ENCODE data around the gene UBE4A. TPM values are rescaled to one million over a fixed set of nuclear protein-coding genes. Genes with fewer than 3 reads are reported as not detected.

Gene UBE4A
- total RNA-seq, 1 experiment from 2014 or later, result 106 TPM

DNA sequence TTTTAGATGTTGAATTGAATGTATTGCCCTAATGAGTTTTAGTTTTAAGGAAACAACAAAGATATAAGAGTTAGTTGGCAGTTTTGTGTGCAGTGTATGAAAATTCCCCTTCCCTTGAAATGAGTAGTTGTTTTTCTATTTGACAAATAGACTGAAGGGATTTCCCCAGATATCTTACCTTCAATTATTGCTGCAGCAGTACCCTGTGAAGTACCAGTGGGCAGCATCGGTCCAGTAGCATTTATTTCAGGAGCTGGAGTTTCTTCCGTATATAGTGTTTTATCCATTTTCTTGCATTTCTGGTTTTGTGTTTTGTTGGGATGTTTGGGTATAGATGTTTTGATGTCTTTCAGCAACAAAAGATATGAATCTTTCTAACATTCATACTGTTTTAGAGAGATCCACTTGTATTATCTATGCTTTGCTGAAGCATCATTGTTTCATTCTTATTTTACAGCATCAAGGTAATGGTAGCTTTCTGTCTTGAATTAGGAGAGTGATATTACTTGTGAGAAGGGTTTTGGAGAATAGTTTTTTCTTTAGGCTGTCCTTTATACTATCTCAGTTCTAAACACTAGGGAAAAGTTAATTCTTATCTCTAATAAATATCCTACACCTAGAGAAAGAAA lies 84.3 kb downstream of the UBE4A start:
- Histone ChIP-seq H3K9me3 (no peaks in the 10 kb centered on the region), H3K4me3 (ENCODE audit: low read depth, low read length) (no peak overlapping the region), H3K27me3 (replicated peaks; ENCODE audit: control insufficient read depth, insufficient read depth, low read length) (no peaks in the 10 kb centered on the region), H3K4me1 (peaks cover 8% of the 10 kb centered on the region), H3K36me3 (ENCODE audit: control insufficient read depth, insufficient read depth, low read length) (no peaks in the 10 kb centered on the region)
- POLR2A ChIA-PET, result no interaction called here
- no peaks in the 10 kb centered on the region for H3K9me3 Mint-ChIP-seq (ENCODE audit: unreplicated experiment)
- intact Hi-C loops (cut with micrococcal nuclease; ENCODE audit: unreplicated experiment), result no loop called here
- peaks cover 32% of the 10 kb centered on the region for H3K36me3 Mint-ChIP-seq (ENCODE audit: insufficient read depth, unreplicated experiment)
- no peak overlapping the region for H3K4me3 Mint-ChIP-seq (ENCODE audit: unreplicated experiment)
- CTCF ChIA-PET, result no interaction called here
- no peak for DNase-seq
- BruUV-seq (replicated peaks), result no TSS peak
- no peaks in the 10 kb centered on the region for H3K27me3 Mint-ChIP-seq (ENCODE audit: insufficient read depth, unreplicated experiment)
- H3K4me1 Mint-ChIP-seq (ENCODE audit: low read depth, unreplicated experiment), result peaks cover 29% of the 10 kb centered on the region
- TF ChIP-seq CTCF (IDR thresholded peaks at IDR 0.05; ENCODE audit: insufficient read depth in 1 of 2, low read depth in 1 of 2, low read length in 1 of 2, severe bottlenecking in 1 of 2, unreplicated experiment in 1 of 2), result no peak
- no peak overlapping the region for H3K27ac Mint-ChIP-seq (ENCODE audit: unreplicated experiment)

DNA sequence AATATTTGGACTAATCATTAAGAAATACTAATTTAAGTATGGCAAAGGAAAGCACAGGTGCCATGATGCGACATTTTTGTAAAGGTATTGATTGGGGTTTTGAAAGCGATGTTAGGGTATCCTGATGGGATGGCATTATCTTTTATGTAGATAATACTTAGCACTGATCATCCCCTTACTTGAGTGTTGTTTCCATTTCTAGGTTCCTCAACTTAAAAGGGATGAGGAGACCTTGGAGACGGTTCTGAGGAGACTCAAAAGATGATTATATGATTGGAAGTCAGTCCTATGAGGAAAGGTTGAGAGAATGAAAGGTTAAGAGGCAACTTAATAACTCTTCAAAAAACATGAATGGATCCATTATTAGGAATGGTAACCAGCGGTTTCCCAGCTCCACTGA lies 88.0 kb downstream of the UBE4A start:
- no peaks in the 10 kb centered on the region for H3K27me3 Mint-ChIP-seq (ENCODE audit: insufficient read depth, unreplicated experiment)
- no peak for DNase-seq
- BruUV-seq (replicated peaks), result no TSS peak
- no peak overlapping the region for H3K4me3 Mint-ChIP-seq (ENCODE audit: unreplicated experiment)
- no peaks in the 10 kb centered on the region for H3K27me3 ChIP-seq (replicated peaks; ENCODE audit: control insufficient read depth, insufficient read depth, low read length)
- H3K36me3 Mint-ChIP-seq (ENCODE audit: insufficient read depth, unreplicated experiment), result peaks cover 31% of the 10 kb centered on the region
- no peak for TF ChIP-seq CTCF (IDR thresholded peaks at IDR 0.05; ENCODE audit: insufficient read depth in 1 of 2, low read depth in 1 of 2, low read length in 1 of 2, severe bottlenecking in 1 of 2, unreplicated experiment in 1 of 2)
- intact Hi-C loops (cut with micrococcal nuclease; ENCODE audit: unreplicated experiment), result no loop called here
- ChIA-PET POLR2A (no interaction called here), CTCF (no interaction called here)
- H3K36me3 ChIP-seq (ENCODE audit: control insufficient read depth, insufficient read depth, low read length), result 0 out of 2 replicates have a peak, but pooled peaks cover 2% of the 10 kb centered on the region
- no peak overlapping the region for H3K4me3 ChIP-seq (ENCODE audit: low read depth, low read length)
- H3K4me1 Mint-ChIP-seq (ENCODE audit: low read depth, unreplicated experiment), result peaks cover 13% of the 10 kb centered on the region
- no peaks in the 10 kb centered on the region for H3K9me3 Mint-ChIP-seq (ENCODE audit: unreplicated experiment)
- H3K4me1 ChIP-seq, result no peaks in the 10 kb centered on the region
- no peak overlapping the region for H3K27ac Mint-ChIP-seq (ENCODE audit: unreplicated experiment)
- H3K9me3 ChIP-seq, result no peaks in the 10 kb centered on the region

GRCh38 chr11:118448294-118448693 lies 88.9 kb downstream of the UBE4A start:
- DNase-seq, result no peak
- Mint-ChIP-seq H3K27me3 (ENCODE audit: insufficient read depth, unreplicated experiment) (no peaks in the 10 kb centered on the region), H3K27ac (ENCODE audit: unreplicated experiment) (no peak overlapping the region), H3K4me3 (ENCODE audit: unreplicated experiment) (no peak overlapping the region), H3K4me1 (ENCODE audit: low read depth, unreplicated experiment) (peaks cover 13% of the 10 kb centered on the region), H3K36me3 (ENCODE audit: insufficient read depth, unreplicated experiment) (peaks cover 40% of the 10 kb centered on the region), H3K9me3 (ENCODE audit: unreplicated experiment) (no peaks in the 10 kb centered on the region)
- BruUV-seq (replicated peaks), result no TSS peak
- Histone ChIP-seq H3K4me3 (ENCODE audit: low read depth, low read length) (no peak overlapping the region), H3K36me3 (ENCODE audit: control insufficient read depth, insufficient read depth, low read length) (peaks cover 4% of the 10 kb centered on the region; the same call in 1 of the 2 replicates), H3K27me3 (replicated peaks; ENCODE audit: control insufficient read depth, insufficient read depth, low read length) (no peaks in the 10 kb centered on the region), H3K4me1 (no peaks in the 10 kb centered on the region), H3K9me3 (no peaks in the 10 kb centered on the region)
- TF ChIP-seq CTCF (IDR thresholded peaks at IDR 0.05; ENCODE audit: insufficient read depth in 1 of 2, low read depth in 1 of 2, low read length in 1 of 2, severe bottlenecking in 1 of 2, unreplicated experiment in 1 of 2), result no peak
- ChIA-PET POLR2A (no interaction called here), CTCF (no interaction called here)
- intact Hi-C loops (cut with micrococcal nuclease; ENCODE audit: unreplicated experiment), result no loop called here

Other genes starting within 250 kb of the UBE4A start
- gene SCN4B, start 206.8 kb upstream of the UBE4A start, total RNA-seq (2022), result 0.70 TPM in 2 replicates
- 0.09 TPM in 1 of 2 replicates, not detected in the other for gene SCN2B, start 183.0 kb upstream of the UBE4A start, total RNA-seq (2022)
- 8.9 and 12.0 TPM in 2 replicates for gene JAML, start 134.6 kb upstream of the UBE4A start, total RNA-seq (2022)
- gene MPZL3, start 107.2 kb upstream of the UBE4A start, total RNA-seq (2022), result 29.6 and 31.8 TPM in 2 replicates
- 69.9 and 80.2 TPM in 2 replicates for gene MPZL2, start 95.3 kb upstream of the UBE4A start, total RNA-seq (2022)
- gene CD3E, start 54.9 kb upstream of the UBE4A start, total RNA-seq (2022), result 0.39 TPM in 1 of 2 replicates, not detected in the other
- gene CD3D, start 16.9 kb upstream of the UBE4A start, total RNA-seq (2022), result not detected in 2 replicates
- gene CD3G, start 15.3 kb upstream of the UBE4A start, total RNA-seq (2022), result 0.16 and 0.32 TPM in 2 replicates
- 537 and 576 TPM in 2 replicates for gene ATP5MG, start 42.0 kb downstream of the UBE4A start, total RNA-seq (2022)
- gene KMT2A, start 76.9 kb downstream of the UBE4A start, total RNA-seq (2022), result 93.9 and 107 TPM in 2 replicates
- 1.2 and 3.3 TPM in 2 replicates for gene TTC36, start 167.9 kb downstream of the UBE4A start, total RNA-seq (2022)
- gene TMEM25, start 171.6 kb downstream of the UBE4A start, total RNA-seq (2022), result 53.8 and 63.1 TPM in 2 replicates
- gene IFT46, start 206.3 kb downstream of the UBE4A start, total RNA-seq (2022), result 26.8 and 30.6 TPM in 2 replicates
- gene ARCN1, start 212.8 kb downstream of the UBE4A start, total RNA-seq (2022), result 313 and 330 TPM in 2 replicates
- gene PHLDB1, start 248.0 kb downstream of the UBE4A start, total RNA-seq (2022), result 72.1 and 73.6 TPM in 2 replicates

All from Caco-2 (cell line).